HG02759 (cell line): ENCODE measurements around the gene CARD18.

Experiments used
- ATAC-seq: cut with Tn5 transposase; IDR thresholded peaks from one replicate; pipeline ENCODE4 v1.9.1; 2021; ENCODE audit warnings: mild to moderate bottlenecking, moderate library complexity; ENCODE audit not compliant: unreplicated experiment

Gene CARD18

GRCh38 chr11:105139669-105140068 is at the start of gene CARD18:
Gene CARD18, minus strand, starts transcription at chr11:105139769. Its CDS starts 43 bp downstream, at chr11:105139726.
- no peak for ATAC-seq

GRCh38 chr11:105183987-105184386 is 44.4 kb upstream of the CARD18 start:
- no peak for ATAC-seq

- no peak for ATAC-seq
Observed at GRCh38 chr11:105183426-105183825, 43.9 kb upstream of the CARD18 start.

- ATAC-seq = no peak
Observed at GRCh38 chr11:105181521-105181920, 42.0 kb upstream of the CARD18 start.

- ATAC-seq = no peak
Observed at GRCh38 chr11:105181100-105181499, 41.5 kb upstream of the CARD18 start.

- ATAC-seq = no peak
Observed at GRCh38 chr11:105179542-105180278, 40.1 kb upstream of the CARD18 start.

- no peak for ATAC-seq
Observed at GRCh38 chr11:105177658-105178057, 38.1 kb upstream of the CARD18 start.

GRCh38 chr11:105168457-105168856 is 28.9 kb upstream of the CARD18 start:
- ATAC-seq = no peak

- no peak for ATAC-seq
Observed at GRCh38 chr11:105167244-105167643, 27.7 kb upstream of the CARD18 start.

GRCh38 chr11:105164208-105164607 is 24.6 kb upstream of the CARD18 start:
- ATAC-seq = no peak

- ATAC-seq = no peak
Observed at GRCh38 chr11:105162506-105162905, 22.9 kb upstream of the CARD18 start.

GRCh38 chr11:105158436-105158835 is 18.9 kb upstream of the CARD18 start:
- ATAC-seq = no peak

- no peak for ATAC-seq
Observed at GRCh38 chr11:105156720-105157119, 17.2 kb upstream of the CARD18 start.

GRCh38 chr11:105156231-105156630 is 16.7 kb upstream of the CARD18 start:
- ATAC-seq = no peak

- ATAC-seq = no peak
Observed at GRCh38 chr11:105155679-105156078, 16.1 kb upstream of the CARD18 start.

GRCh38 chr11:105153392-105153791 is 13.8 kb upstream of the CARD18 start:
- no peak for ATAC-seq

- ATAC-seq = no peak
Observed at GRCh38 chr11:105152560-105152959, 13.0 kb upstream of the CARD18 start.

- no peak for ATAC-seq
Observed at GRCh38 chr11:105152021-105152512, 12.5 kb upstream of the CARD18 start.

GRCh38 chr11:105149477-105149876 is 9.9 kb upstream of the CARD18 start:
- no peak for ATAC-seq

- no peak for ATAC-seq
Observed at GRCh38 chr11:105148241-105148640, 8.7 kb upstream of the CARD18 start.

- ATAC-seq = no peak
Observed at GRCh38 chr11:105144887-105145286, 5.3 kb upstream of the CARD18 start.

GRCh38 chr11:105142167-105142566 is 2.6 kb upstream of the CARD18 start:
- no peak for ATAC-seq

GRCh38 chr11:105137286-105137685 is 2.3 kb downstream of the CARD18 start:
- no peak for ATAC-seq
